ENCODE measurements around the gene NCOA6.

- TF ChIP-seq GATA2 (IDR thresholded peaks at IDR 0.05; ENCODE audit: low read depth, low read length) (no peak), GATA3 (IDR thresholded peaks at IDR 0.05; ENCODE audit: low read depth, low read length) (no peak)
These were observed 8.4 kb downstream of the NCOA6 start for GRCh38 chr20:34817072-34817471.
